PFSK-1 (cell line): Measurements from ENCODE around the gene SUCO.

ENCODE experiments used
- FOXP2 ChIP-seq: optimal IDR thresholded peaks from 2 replicates; pipeline ENCODE3; 2011; ENCODE audit warnings: borderline replicate concordance, control low read depth, inconsistent platforms; ENCODE audit not compliant: insufficient read depth; ENCODE audit errors: extremely low read length, extremely low read depth
- POLR2AphosphoS5 ChIP-seq: IDR thresholded peaks from 2 replicates; pipeline ENCODE4 v1.6.1; 2012; ENCODE audit warnings: low read depth, mild to moderate bottlenecking, control low read depth, low read length, moderate library complexity
- REST ChIP-seq, 2 experiments: IDR thresholded peaks; 2 replicates each; pipeline versions ENCODE4 v1.6.1 to v1.8.0; 2011 to 2012; ENCODE audit warnings: low read depth in 2 of 2, low read length in 2 of 2, control low read depth in 1 of 2, inconsistent platforms in 1 of 2, mild to moderate bottlenecking in 1 of 2, moderate library complexity in 1 of 2; ENCODE audit not compliant: insufficient read depth in 1 of 2
- SIN3A ChIP-seq: IDR thresholded peaks from 2 replicates; pipeline ENCODE4 v1.6.1; 2012; ENCODE audit warnings: mild to moderate bottlenecking, low read length, moderate library complexity, borderline replicate concordance; ENCODE audit not compliant: insufficient read depth
- TAF1 ChIP-seq: IDR thresholded peaks from 2 replicates; pipeline ENCODE4 v1.6.1; 2012; ENCODE audit warnings: low read length, control low read depth, borderline replicate concordance; ENCODE audit not compliant: insufficient read depth

Gene SUCO

GRCh38 chr1:172487550-172487949 lies 45.4 kb upstream of the SUCO start:
- TF ChIP-seq TAF1, result no peak
- no peak for TF ChIP-seq FOXP2
- no peak for TF ChIP-seq POLR2AphosphoS5
- TF ChIP-seq SIN3A, result no peak
- no peak for TF ChIP-seq REST (IDR thresholded peaks at IDR 0.05; ENCODE audit: insufficient read depth in 1 of 2, low read depth in 2 of 2, low read length in 2 of 2)

GRCh38 chr1:172488393-172488792 lies 44.6 kb upstream of the SUCO start:
- TF ChIP-seq REST (IDR thresholded peaks at IDR 0.05; ENCODE audit: insufficient read depth in 1 of 2, low read depth in 2 of 2, low read length in 2 of 2) (no peak), FOXP2 (no peak), SIN3A (no peak), TAF1 (no peak), POLR2AphosphoS5 (no peak)

DNA sequence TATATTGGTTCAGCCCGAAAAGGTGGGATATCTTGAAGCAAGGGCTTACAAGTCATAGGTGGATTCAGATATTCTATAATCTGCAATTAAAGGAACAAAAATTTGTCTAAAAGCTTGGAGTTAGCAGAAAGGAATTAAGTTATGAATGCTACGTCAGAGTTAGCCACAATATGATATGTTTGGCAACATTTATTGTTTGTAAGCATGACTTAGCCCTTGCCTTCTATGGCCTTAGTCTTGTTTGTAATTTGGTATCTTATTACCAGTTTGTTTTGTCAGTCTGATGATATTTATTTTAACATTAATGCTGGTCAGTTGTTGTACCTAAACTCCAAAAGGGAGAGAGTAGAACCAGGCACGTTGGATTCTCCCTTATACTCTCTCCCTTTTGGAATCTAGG lies 43.1 kb upstream of the SUCO start:
- no peak for TF ChIP-seq POLR2AphosphoS5

DNA sequence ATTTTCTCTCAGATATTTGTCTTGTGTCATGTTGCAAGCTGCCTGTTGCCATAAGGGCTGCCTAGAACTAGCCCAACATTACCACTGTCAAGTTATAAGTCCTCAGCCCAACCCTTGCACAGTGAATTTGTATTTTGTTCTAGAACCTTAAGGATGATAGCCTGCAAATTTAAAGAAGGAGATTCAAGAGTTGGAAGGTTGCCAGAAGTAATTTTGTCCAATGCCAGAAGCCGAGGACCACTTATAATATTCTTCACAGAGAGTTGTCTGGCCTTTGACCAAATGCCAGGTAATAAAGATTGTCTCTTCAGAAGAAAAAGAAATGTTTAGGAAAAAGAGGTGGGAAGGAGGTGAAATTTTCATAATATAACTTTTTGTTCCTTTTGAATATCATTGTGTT lies 40.5 kb upstream of the SUCO start:
- TF ChIP-seq SIN3A (no peak), POLR2AphosphoS5 (no peak), FOXP2 (no peak)

GRCh38 chr1:172494166-172494565 lies 38.8 kb upstream of the SUCO start:
- no peak for TF ChIP-seq SIN3A
- TF ChIP-seq REST (IDR thresholded peaks at IDR 0.05; ENCODE audit: insufficient read depth in 1 of 2, low read depth in 2 of 2, low read length in 2 of 2), result no peak
- no peak for TF ChIP-seq TAF1
- TF ChIP-seq FOXP2, result no peak
- TF ChIP-seq POLR2AphosphoS5, result no peak

DNA sequence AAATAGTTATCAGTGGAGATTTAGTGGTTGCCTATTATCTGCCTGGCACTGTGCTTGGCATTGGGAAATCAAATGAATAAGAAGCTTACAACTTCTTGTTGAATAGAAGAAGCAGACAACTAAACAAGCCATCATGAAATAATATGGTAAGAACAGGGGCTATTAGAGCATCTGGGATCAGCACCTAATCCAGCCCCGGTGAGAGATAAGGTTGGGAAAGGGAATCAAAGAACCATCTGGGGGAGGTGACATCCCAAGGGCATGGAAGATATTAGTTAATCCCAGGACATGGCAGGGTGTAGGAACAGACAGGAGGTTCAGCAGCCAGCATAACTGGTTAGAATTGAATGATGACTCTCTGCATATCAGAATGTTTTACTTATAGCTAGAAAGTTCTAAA lies 36.3 kb upstream of the SUCO start:
- TF ChIP-seq SIN3A, result no peak
- no peak for TF ChIP-seq TAF1
- no peak for TF ChIP-seq POLR2AphosphoS5
- no peak for TF ChIP-seq FOXP2
- no peak for TF ChIP-seq REST (IDR thresholded peaks at IDR 0.05; ENCODE audit: insufficient read depth in 1 of 2, low read depth in 2 of 2, low read length in 2 of 2)
